Epithelial cell of esophagus (primary cell): ENCODE data around the gene CTNNAL1.
"Not testable (repeated sequence)": the region's sequence is repeated elsewhere in the genome, so short reads cannot be mapped to it uniquely, and the experiment has no call there.

Source experiments
- DNase-seq: peaks from one replicate; pipeline ENCODE4 v3.0.0; 2010; ENCODE audit warnings: low read depth
- H3K4me3 ChIP-seq: 2 replicates; pipeline ENCODE4 v1.5.1; 2011; ENCODE audit warnings: mild to moderate bottlenecking, low read length, control low read depth
- CTCF ChIP-seq: IDR thresholded peaks from 2 replicates; pipeline ENCODE4 v1.5.1; 2011; ENCODE audit warnings: low read depth, mild to moderate bottlenecking, low read length, control low read depth, inconsistent platforms; ENCODE audit not compliant: insufficient read depth; ENCODE audit errors: missing control alignments

CTNNAL1 gene

GRCh38 chr9:108933718-108934322 lies 79.5 kb downstream of the CTNNAL1 start, which contains the start of gene ELP1:
Gene ELP1, minus strand, starts transcription at chr9:108934124. Its CDS starts 2,978 bp downstream, at chr9:108931146.
- peak; percentile 45 for TF ChIP-seq CTCF
- DNase-seq, result peak; percentile 97
- peak within 1 kb of the TSS; percentile 88 for H3K4me3 ChIP-seq

- TF ChIP-seq CTCF, result no peak
- DNase-seq, result peak; percentile 35
Observed at GRCh38 chr9:108933231-108933717, 80.0 kb downstream of the CTNNAL1 start.

GRCh38 chr9:108928386-108928785 lies 84.9 kb downstream of the CTNNAL1 start:
- no peak for DNase-seq
- no peak for TF ChIP-seq CTCF
- no peak overlapping the region for H3K4me3 ChIP-seq

More at GRCh38 chr9:108933231-108933717, 80.0 kb downstream of the CTNNAL1 start:
- peak overlapping the region; percentile 88 for H3K4me3 ChIP-seq

- TF ChIP-seq CTCF, result no peak
- no peak overlapping the region for H3K4me3 ChIP-seq
- DNase-seq, result no peak
Observed at GRCh38 chr9:108924466-108924865, 88.8 kb downstream of the CTNNAL1 start.

- DNase-seq, result no peak
- TF ChIP-seq CTCF, result no peak
- H3K4me3 ChIP-seq, result no peak overlapping the region
Observed at GRCh38 chr9:108921200-108921599, 92.1 kb downstream of the CTNNAL1 start.

GRCh38 chr9:108920401-108920800 lies 92.9 kb downstream of the CTNNAL1 start:
- not testable (repeated sequence) for H3K4me3 ChIP-seq, DNase-seq

- H3K4me3 ChIP-seq, result no peak overlapping the region
- TF ChIP-seq CTCF, result no peak
- DNase-seq, result peak; percentile 37
Observed at GRCh38 chr9:108919517-108919916, 93.8 kb downstream of the CTNNAL1 start.

GRCh38 chr9:108913391-108913790 lies 99.9 kb downstream of the CTNNAL1 start:
- no peak for DNase-seq
- TF ChIP-seq CTCF, result no peak
- no peak overlapping the region for H3K4me3 ChIP-seq
